Prostate gland (tissue), 2 donors: ENCODE results near the gene TAF10.
A peak's percentile ranks its signal among the peaks of the same experiment; 100 is the strongest.

ENCODE experiments used
- POLR2A ChIP-seq: fragments of 450-650 bp; IDR thresholded peaks from one replicate; pipeline ENCODE4 v1.6.1; 2016; ENCODE audit warnings: antibody characterized with exemption, mild to moderate bottlenecking
- POLR2AphosphoS5 ChIP-seq: sonication (generic); formaldehyde crosslinking; IDR thresholded peaks from one replicate; pipeline ENCODE4 v1.6.1; 2017; ENCODE audit warnings: antibody characterized with exemption
- TF ChIP-seq, protein P1 (sequence below), 4 experiments: fragments of 200-600 bp in 2 of 4; fragments of 450-650 bp in 2 of 4; sonication (generic) in 2 of 4; IDR thresholded peaks; 1 replicate in 3 of 4; 2 replicates in 1 of 4; pipeline ENCODE4 v1.5.1; 2016 to 2019; ENCODE audit warnings: antibody characterized with exemption in 4 of 4, mild to moderate bottlenecking in 2 of 4, moderate library complexity in 2 of 4

DNA sequence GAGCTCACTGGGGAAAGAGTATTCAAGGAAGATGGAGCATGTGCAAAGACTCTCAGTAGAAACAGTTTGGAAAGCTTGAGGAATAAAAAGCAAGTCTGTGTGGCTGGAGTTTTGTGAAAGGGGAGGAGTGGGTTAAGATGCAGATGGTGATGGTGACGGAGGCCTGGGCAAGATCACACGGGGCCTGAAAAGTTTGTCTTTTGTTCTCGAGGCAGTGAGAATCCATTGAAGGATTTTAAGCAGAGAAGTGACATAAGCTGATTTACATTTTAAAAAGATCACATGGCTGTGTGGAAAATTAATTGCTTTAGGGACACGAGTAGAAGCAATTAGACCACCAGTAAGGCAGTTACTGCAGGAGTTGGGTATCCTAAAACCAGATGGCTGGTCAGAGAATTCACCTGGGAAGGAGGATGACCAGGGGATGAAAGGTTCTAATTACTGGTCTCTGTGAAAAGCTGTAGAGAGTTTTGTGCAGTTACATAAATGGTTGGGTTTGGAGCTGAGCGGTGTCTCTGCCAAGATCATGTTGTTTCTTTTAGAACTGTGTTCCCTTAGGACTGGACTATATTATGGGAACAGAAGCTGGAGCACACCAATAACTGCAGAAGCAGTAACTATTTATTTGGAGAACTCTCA is 15.7 kb downstream of the TAF10 start:
- TF ChIP-seq, protein P1, sequence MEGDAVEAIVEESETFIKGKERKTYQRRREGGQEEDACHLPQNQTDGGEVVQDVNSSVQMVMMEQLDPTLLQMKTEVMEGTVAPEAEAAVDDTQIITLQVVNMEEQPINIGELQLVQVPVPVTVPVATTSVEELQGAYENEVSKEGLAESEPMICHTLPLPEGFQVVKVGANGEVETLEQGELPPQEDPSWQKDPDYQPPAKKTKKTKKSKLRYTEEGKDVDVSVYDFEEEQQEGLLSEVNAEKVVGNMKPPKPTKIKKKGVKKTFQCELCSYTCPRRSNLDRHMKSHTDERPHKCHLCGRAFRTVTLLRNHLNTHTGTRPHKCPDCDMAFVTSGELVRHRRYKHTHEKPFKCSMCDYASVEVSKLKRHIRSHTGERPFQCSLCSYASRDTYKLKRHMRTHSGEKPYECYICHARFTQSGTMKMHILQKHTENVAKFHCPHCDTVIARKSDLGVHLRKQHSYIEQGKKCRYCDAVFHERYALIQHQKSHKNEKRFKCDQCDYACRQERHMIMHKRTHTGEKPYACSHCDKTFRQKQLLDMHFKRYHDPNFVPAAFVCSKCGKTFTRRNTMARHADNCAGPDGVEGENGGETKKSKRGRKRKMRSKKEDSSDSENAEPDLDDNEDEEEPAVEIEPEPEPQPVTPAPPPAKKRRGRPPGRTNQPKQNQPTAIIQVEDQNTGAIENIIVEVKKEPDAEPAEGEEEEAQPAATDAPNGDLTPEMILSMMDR (IDR thresholded peaks at IDR 0.05), result no peak
- no peak for TF ChIP-seq POLR2A
- TF ChIP-seq POLR2AphosphoS5, result peak; percentile 33
